Measurements from ENCODE around the gene IL26.

IL26 gene

GRCh38 chr12:68156636-68157035, 69.0 kb downstream of the IL26 start:
- DNase-seq (ENCODE audit: low read depth, low spot score): no peak

GRCh38 chr12:68154779-68155178, 70.8 kb downstream of the IL26 start:
- no peak for DNase-seq (ENCODE audit: low read depth, low spot score)

All from ELF-1 (cell line).